ENCODE results near the gene UBE2J2. TPM values are rescaled to one million over a fixed set of nuclear protein-coding genes. Genes with fewer than 3 reads are reported as not detected.

Gene UBE2J2
- total RNA-seq, 2 donors from 2014 or later: 50.6 to 57.7 TPM

GRCh38 chr1:1296070-1297061 lies 22.7 kb upstream of the UBE2J2 start:
- no peak overlapping the region for H3K4me3 Mint-ChIP-seq
- H3K4me1 Mint-ChIP-seq: no peaks in the 10 kb centered on the region
- no peak for DNase-seq
- no peaks in the 10 kb centered on the region for H3K36me3 Mint-ChIP-seq (ENCODE audit: low read depth)
- no peaks in the 10 kb centered on the region for H3K9me3 ChIP-seq (ENCODE audit: control insufficient read depth, low read length, poor library complexity, severe bottlenecking)
- no peak overlapping the region for H3K27ac Mint-ChIP-seq
- ATAC-seq: no peak
- no peaks in the 10 kb centered on the region for H3K27me3 Mint-ChIP-seq

GRCh38 chr1:1295154-1295923 lies 21.7 kb upstream of the UBE2J2 start:
- Mint-ChIP-seq H3K4me1 (peaks cover 2% of the 10 kb centered on the region), H3K4me3 (no peak overlapping the region), H3K27ac (no peak overlapping the region), H3K27me3 (no peaks in the 10 kb centered on the region), H3K36me3 (ENCODE audit: low read depth) (no peaks in the 10 kb centered on the region)
- DNase-seq (no peak), ATAC-seq (no peak)
- H3K9me3 ChIP-seq (ENCODE audit: control insufficient read depth, low read length, poor library complexity, severe bottlenecking): no peaks in the 10 kb centered on the region

GRCh38 chr1:1294250-1294890 lies 20.7 kb upstream of the UBE2J2 start:
- Mint-ChIP-seq H3K4me3 (no peak overlapping the region), H3K27me3 (no peaks in the 10 kb centered on the region), H3K27ac (no peak overlapping the region), H3K36me3 (ENCODE audit: low read depth) (no peaks in the 10 kb centered on the region), H3K4me1 (peaks cover 6% of the 10 kb centered on the region)
- DNase-seq (no peak), ATAC-seq (no peak)
- H3K9me3 ChIP-seq (ENCODE audit: control insufficient read depth, low read length, poor library complexity, severe bottlenecking): no peaks in the 10 kb centered on the region

- no peaks in the 10 kb centered on the region for H3K9me3 ChIP-seq (ENCODE audit: control insufficient read depth, low read length, poor library complexity, severe bottlenecking)
- peaks cover 6% of the 10 kb centered on the region for H3K4me1 Mint-ChIP-seq
- DNase-seq (no peak), ATAC-seq (no peak)
- no peaks in the 10 kb centered on the region for H3K27me3 Mint-ChIP-seq
- no peaks in the 10 kb centered on the region for H3K36me3 Mint-ChIP-seq (ENCODE audit: low read depth)
- no peak overlapping the region for H3K4me3 Mint-ChIP-seq
- H3K27ac Mint-ChIP-seq: no peak overlapping the region
Measured at GRCh38 chr1:1293263-1294249, 19.9 kb upstream of the UBE2J2 start.

- H3K4me1 Mint-ChIP-seq: peaks cover 6% of the 10 kb centered on the region
- H3K27me3 Mint-ChIP-seq: no peaks in the 10 kb centered on the region
- no peak overlapping the region for H3K4me3 Mint-ChIP-seq
- no peak overlapping the region for H3K27ac Mint-ChIP-seq
- no peaks in the 10 kb centered on the region for H3K9me3 ChIP-seq (ENCODE audit: control insufficient read depth, low read length, poor library complexity, severe bottlenecking)
- no peaks in the 10 kb centered on the region for H3K36me3 Mint-ChIP-seq (ENCODE audit: low read depth)
- DNase-seq (no peak), ATAC-seq (no peak)
Measured at GRCh38 chr1:1292851-1293250, 19.2 kb upstream of the UBE2J2 start.

- no peak overlapping the region for H3K27ac Mint-ChIP-seq
- no peaks in the 10 kb centered on the region for H3K9me3 ChIP-seq (ENCODE audit: control insufficient read depth, low read length, poor library complexity, severe bottlenecking)
- DNase-seq (no peak), ATAC-seq (no peak)
- no peaks in the 10 kb centered on the region for H3K27me3 Mint-ChIP-seq
- H3K4me3 Mint-ChIP-seq: no peak overlapping the region
- no peaks in the 10 kb centered on the region for H3K36me3 Mint-ChIP-seq (ENCODE audit: low read depth)
- peaks cover 6% of the 10 kb centered on the region for H3K4me1 Mint-ChIP-seq
Measured at GRCh38 chr1:1292442-1292779, 18.8 kb upstream of the UBE2J2 start.

GRCh38 chr1:1291548-1292441 lies 18.1 kb upstream of the UBE2J2 start:
- peak; percentile 84 for ATAC-seq
- no peaks in the 10 kb centered on the region for H3K36me3 Mint-ChIP-seq (ENCODE audit: low read depth)

GRCh38 chr1:1291023-1291528 lies 17.4 kb upstream of the UBE2J2 start:
- Mint-ChIP-seq H3K27ac (no peak overlapping the region), H3K4me3 (no peak overlapping the region), H3K36me3 (ENCODE audit: low read depth) (no peaks in the 10 kb centered on the region), H3K27me3 (no peaks in the 10 kb centered on the region), H3K4me1 (peaks cover 6% of the 10 kb centered on the region)
- no peaks in the 10 kb centered on the region for H3K9me3 ChIP-seq (ENCODE audit: control insufficient read depth, low read length, poor library complexity, severe bottlenecking)
- DNase-seq: no peak
- ATAC-seq: no peak

More at GRCh38 chr1:1291548-1292441, 18.1 kb upstream of the UBE2J2 start:
- H3K4me1 Mint-ChIP-seq: peaks cover 6% of the 10 kb centered on the region
- H3K4me3 Mint-ChIP-seq: no peak overlapping the region
- peak; percentile 50 to 62 (median 50) for DNase-seq
- no peaks in the 10 kb centered on the region for H3K27me3 Mint-ChIP-seq
- no peak overlapping the region for H3K27ac Mint-ChIP-seq
- H3K9me3 ChIP-seq (ENCODE audit: control insufficient read depth, low read length, poor library complexity, severe bottlenecking): no peaks in the 10 kb centered on the region

- H3K36me3 Mint-ChIP-seq (ENCODE audit: low read depth): no peaks in the 10 kb centered on the region
- H3K27me3 Mint-ChIP-seq: no peaks in the 10 kb centered on the region
- peak; percentile 66 for ATAC-seq
- no peak overlapping the region for H3K27ac Mint-ChIP-seq
- no peaks in the 10 kb centered on the region for H3K9me3 ChIP-seq (ENCODE audit: control insufficient read depth, low read length, poor library complexity, severe bottlenecking)
- no peak overlapping the region for H3K4me3 Mint-ChIP-seq
- peaks cover 6% of the 10 kb centered on the region for H3K4me1 Mint-ChIP-seq
- DNase-seq: peak; percentile 30 to 68 (median 50)
Measured at GRCh38 chr1:1290238-1290731, 16.6 kb upstream of the UBE2J2 start.

GRCh38 chr1:1287288-1288110 lies 13.8 kb upstream of the UBE2J2 start:
- Mint-ChIP-seq H3K27me3 (no peaks in the 10 kb centered on the region), H3K36me3 (ENCODE audit: low read depth) (no peaks in the 10 kb centered on the region), H3K4me1 (peaks cover 6% of the 10 kb centered on the region), H3K27ac (no peak overlapping the region), H3K4me3 (no peak overlapping the region)
- H3K9me3 ChIP-seq (ENCODE audit: control insufficient read depth, low read length, poor library complexity, severe bottlenecking): no peaks in the 10 kb centered on the region
- ATAC-seq: no peak
- no peak for DNase-seq
